ENCODE measurements around the gene TOX2. TPM values are rescaled to one million over a fixed set of nuclear protein-coding genes. Genes with fewer than 3 reads are reported as not detected.

TOX2 gene
- total RNA-seq, 1 experiment from 2014 or later = 85.4 TPM

- in situ Hi-C loops (cut with HindIII; ENCODE audit: low pct_unique_long_range_greater_than_20kb, low sequenced_read_pairs) (no loop called here), intact Hi-C loops (cut with micrococcal nuclease; ENCODE audit: unreplicated experiment) (no loop called here)
- ChIA-PET POLR2A (interaction anchor here (1.0 kb wide), 1 partner anchor 12 kb away, joined by 4 read pairs; no protein-coding TSS in a partner anchor), CTCF (no interaction called here)
- no TSS peak for BruUV-seq (replicated peaks)
- Histone ChIP-seq H3K27ac (ENCODE audit: low read length) (no peak overlapping the region), H3K9me3 (ENCODE audit: control insufficient read depth, insufficient read depth, low read depth, low read length) (no peaks in the 10 kb centered on the region), H3K4me3 (ENCODE audit: low read depth in 2 of 2, low read length in 2 of 2) (no peak overlapping the region), H3K4me1 (ENCODE audit: control insufficient read depth, insufficient read depth, low read length) (peaks cover 21% of the 10 kb centered on the region), H3K27me3 (ENCODE audit: control insufficient read depth, insufficient read depth, low read length) (no peaks in the 10 kb centered on the region), H3K36me3 (ENCODE audit: control insufficient read depth, insufficient read depth, low read length) (no peaks in the 10 kb centered on the region)
- TF ChIP-seq POLR2AphosphoS5 (IDR thresholded peaks at IDR 0.05; ENCODE audit: low read depth, low read length) (no peak), TCF7L2 (IDR thresholded peaks at IDR 0.05; ENCODE audit: low read depth, low read length) (no peak), CTCF (IDR thresholded peaks at IDR 0.05) (no peak), SIN3A (IDR thresholded peaks at IDR 0.05; ENCODE audit: borderline replicate concordance, insufficient read depth, low read depth, low read length) (no peak)
- TF ChIP-seq, protein P1, sequence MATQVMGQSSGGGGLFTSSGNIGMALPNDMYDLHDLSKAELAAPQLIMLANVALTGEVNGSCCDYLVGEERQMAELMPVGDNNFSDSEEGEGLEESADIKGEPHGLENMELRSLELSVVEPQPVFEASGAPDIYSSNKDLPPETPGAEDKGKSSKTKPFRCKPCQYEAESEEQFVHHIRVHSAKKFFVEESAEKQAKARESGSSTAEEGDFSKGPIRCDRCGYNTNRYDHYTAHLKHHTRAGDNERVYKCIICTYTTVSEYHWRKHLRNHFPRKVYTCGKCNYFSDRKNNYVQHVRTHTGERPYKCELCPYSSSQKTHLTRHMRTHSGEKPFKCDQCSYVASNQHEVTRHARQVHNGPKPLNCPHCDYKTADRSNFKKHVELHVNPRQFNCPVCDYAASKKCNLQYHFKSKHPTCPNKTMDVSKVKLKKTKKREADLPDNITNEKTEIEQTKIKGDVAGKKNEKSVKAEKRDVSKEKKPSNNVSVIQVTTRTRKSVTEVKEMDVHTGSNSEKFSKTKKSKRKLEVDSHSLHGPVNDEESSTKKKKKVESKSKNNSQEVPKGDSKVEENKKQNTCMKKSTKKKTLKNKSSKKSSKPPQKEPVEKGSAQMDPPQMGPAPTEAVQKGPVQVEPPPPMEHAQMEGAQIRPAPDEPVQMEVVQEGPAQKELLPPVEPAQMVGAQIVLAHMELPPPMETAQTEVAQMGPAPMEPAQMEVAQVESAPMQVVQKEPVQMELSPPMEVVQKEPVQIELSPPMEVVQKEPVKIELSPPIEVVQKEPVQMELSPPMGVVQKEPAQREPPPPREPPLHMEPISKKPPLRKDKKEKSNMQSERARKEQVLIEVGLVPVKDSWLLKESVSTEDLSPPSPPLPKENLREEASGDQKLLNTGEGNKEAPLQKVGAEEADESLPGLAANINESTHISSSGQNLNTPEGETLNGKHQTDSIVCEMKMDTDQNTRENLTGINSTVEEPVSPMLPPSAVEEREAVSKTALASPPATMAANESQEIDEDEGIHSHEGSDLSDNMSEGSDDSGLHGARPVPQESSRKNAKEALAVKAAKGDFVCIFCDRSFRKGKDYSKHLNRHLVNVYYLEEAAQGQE (IDR thresholded peaks at IDR 0.05; ENCODE audit: insufficient read depth in 1 of 2, low read depth in 2 of 2, low read length in 1 of 2) = no peak
- ATAC-seq (no peak), DNase-seq (ENCODE audit: low read depth, low spot score) (no peak)
Measured at GRCh38 chr20:44029848-44030230, 115.2 kb downstream of the TOX2 start.

DNA sequence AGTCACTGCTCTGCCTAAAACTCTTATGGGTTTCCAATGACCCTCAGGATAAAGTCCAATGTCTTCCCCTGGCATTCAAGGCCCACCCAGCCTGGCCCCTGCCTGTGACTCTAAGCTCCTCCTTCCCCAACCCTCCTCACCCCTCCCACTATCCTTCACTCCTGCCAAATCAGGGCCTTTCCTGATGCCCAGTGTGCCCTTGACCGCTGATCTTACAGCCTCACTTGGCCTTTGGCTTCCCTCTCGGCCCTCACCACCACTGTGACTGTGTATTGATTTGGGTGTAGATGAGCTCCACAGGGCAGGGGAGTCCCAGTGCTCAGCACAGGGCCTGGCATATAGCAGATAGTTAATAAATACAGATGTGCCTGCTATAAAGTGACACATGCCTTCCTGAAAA is 115.7 kb downstream of the TOX2 start:
- peaks cover 18% of the 10 kb centered on the region for H3K4me1 ChIP-seq (ENCODE audit: control insufficient read depth, insufficient read depth, low read length)
- ChIA-PET CTCF (no interaction called here), POLR2A (interaction anchor here (1.0 kb wide), 1 partner anchor 13 kb away, joined by 4 read pairs; no protein-coding TSS in a partner anchor)
- H3K27ac ChIP-seq (ENCODE audit: low read length) = no peak overlapping the region
- BruUV-seq (replicated peaks) = no TSS peak
- H3K4me3 ChIP-seq (ENCODE audit: low read depth in 2 of 2, low read length in 2 of 2) = no peak overlapping the region
- DNase-seq (ENCODE audit: low read depth, low spot score) (no peak), ATAC-seq (no peak)
- TF ChIP-seq SIN3A (IDR thresholded peaks at IDR 0.05; ENCODE audit: borderline replicate concordance, insufficient read depth, low read depth, low read length) (no peak), CTCF (IDR thresholded peaks at IDR 0.05) (no peak), POLR2AphosphoS5 (IDR thresholded peaks at IDR 0.05; ENCODE audit: low read depth, low read length) (no peak), TCF7L2 (IDR thresholded peaks at IDR 0.05; ENCODE audit: low read depth, low read length) (no peak)
- TF ChIP-seq, protein P1 (IDR thresholded peaks at IDR 0.05; ENCODE audit: insufficient read depth in 1 of 2, low read depth in 2 of 2, low read length in 1 of 2) = no peak
- H3K36me3 ChIP-seq (ENCODE audit: control insufficient read depth, insufficient read depth, low read length) = no peaks in the 10 kb centered on the region
- H3K9me3 ChIP-seq (ENCODE audit: control insufficient read depth, insufficient read depth, low read depth, low read length) = no peaks in the 10 kb centered on the region
- in situ Hi-C loops (cut with HindIII; ENCODE audit: low pct_unique_long_range_greater_than_20kb, low sequenced_read_pairs) = no loop called here
- intact Hi-C loops (cut with micrococcal nuclease; ENCODE audit: unreplicated experiment) = no loop called here
- no peaks in the 10 kb centered on the region for H3K27me3 ChIP-seq (ENCODE audit: control insufficient read depth, insufficient read depth, low read length)

Measured in Panc1 (cell line).